ENCODE measurements around the gene AVPR1B. TPM values are rescaled to one million over a fixed set of nuclear protein-coding genes. Genes with fewer than 3 reads are reported as not detected.

Gene AVPR1B
- total RNA-seq, 1 donor from 2014 or later = not detected

Other genes with a start within 250 kb of the AVPR1B start
- gene SLC26A9, start 173.9 kb downstream of the AVPR1B start, total RNA-seq = 0.05 and 0.23 TPM in 2 replicates
- 0.63 TPM in 1 of 2 replicates, not detected in the other for gene RAB7B, start 114.0 kb downstream of the AVPR1B start, total RNA-seq
- not detected in 2 replicates for gene CTSE, start 93.5 kb downstream of the AVPR1B start, total RNA-seq
- gene RHEX, start 64.2 kb downstream of the AVPR1B start, total RNA-seq = not detected in 2 replicates
- gene FAM72A, start 85.5 kb upstream of the AVPR1B start, total RNA-seq = 3.9 and 5.3 TPM in 2 replicates
- 83.5 and 120 TPM in 2 replicates for gene SRGAP2, start 86.2 kb upstream of the AVPR1B start, total RNA-seq

All from glomerular endothelial cell (primary cell).